H1 (cell line): ENCODE results near the gene PHC2. TPM values are rescaled to one million over a fixed set of nuclear protein-coding genes. Genes with fewer than 3 reads are reported as not detected.

Source experiments
- CTCF ChIA-PET: fragments of 300-600 bp; sonication (Branson Sonifier 250); formaldehyde crosslinking; loops from one replicate; lab custom pipeline; 2021; ENCODE audit not compliant: partially characterized antibody; lab: Charles Lee
- POLR2A ChIA-PET: fragments of 300-600 bp; sonication (Branson Sonifier 250); formaldehyde crosslinking; loops from one replicate; lab custom pipeline; 2021; ENCODE audit warnings: inconsistent platforms; ENCODE audit not compliant: partially characterized antibody; lab: Charles Lee
- DNase-seq, 2 experiments: peaks; one replicate each; pipeline versions ENCODE4 v3.0.0 to v3.0.0-alpha.2; 2010 to 2022; ENCODE audit warnings: low spot score in 2 of 2, low read depth in 1 of 2, mixed read lengths in 1 of 2
- FAIRE-seq: peaks from 2 replicates; lab custom pipeline; 2011; peaks lifted over from hg19 to GRCh38; lab: Jason Lieb, UNC
- H2AFZ ChIP-seq: 2 replicates; pipeline ENCODE4 v1.8.1; 2012; ENCODE audit warnings: low read length, inconsistent platforms
- H2AK5ac ChIP-seq: 2 replicates; pipeline ENCODE4 v1.6.1; 2013; ENCODE audit warnings: low read depth, low read length
- H2BK120ac ChIP-seq: replicated peaks from 2 replicates; pipeline ENCODE3; 2013; ENCODE audit warnings: low read depth, low read length, inconsistent platforms
- H2BK12ac ChIP-seq: 2 replicates; pipeline ENCODE4 v1.6.1; 2013; ENCODE audit warnings: low read depth, low read length
- H2BK15ac ChIP-seq: 2 replicates; pipeline ENCODE4 v1.6.1; 2013; ENCODE audit warnings: low read length
- H2BK20ac ChIP-seq: 2 replicates; pipeline ENCODE4 v1.6.1; 2013; ENCODE audit warnings: low read length
- H2BK5ac ChIP-seq: 2 replicates; pipeline ENCODE4 v1.6.1; 2013; ENCODE audit warnings: low read depth, low read length
- H3K14ac ChIP-seq: 2 replicates; pipeline ENCODE4 v1.6.1; 2013; ENCODE audit warnings: inconsistent platforms; ENCODE audit not compliant: insufficient read length
- H3K18ac ChIP-seq: 2 replicates; pipeline ENCODE4 v1.6.1; 2013; ENCODE audit warnings: low read length; ENCODE audit errors: extremely low read depth
- H3K23ac ChIP-seq: 2 replicates; pipeline ENCODE4 v1.6.1; 2013; ENCODE audit warnings: inconsistent platforms; ENCODE audit not compliant: insufficient read length
- H3K23me2 ChIP-seq: 2 replicates; pipeline ENCODE4 v1.6.1; 2013; ENCODE audit warnings: low read depth, low read length
- H3K27ac ChIP-seq: 2 replicates; pipeline ENCODE4 v1.6.1; 2011; ENCODE audit warnings: low read depth, low read length, inconsistent platforms
- H3K27me3 ChIP-seq, 4 experiments: replicated peaks in 1 of 4; 1 replicate in 1 of 4; 2 replicates in 3 of 4; pipeline versions ENCODE4 v1.6.1 to v1.8.1; 2011 to 2013; ENCODE audit warnings: low read length in 3 of 4, mild to moderate bottlenecking in 3 of 4, inconsistent platforms in 2 of 4, mixed read lengths in 2 of 4, moderate library complexity in 1 of 4; ENCODE audit not compliant: control insufficient read depth in 3 of 4, insufficient read depth in 3 of 4; ENCODE audit errors: extremely low read depth in 1 of 4
- H3K36me3 ChIP-seq, 4 experiments: 2 replicates each; pipeline versions ENCODE4 v1.6.1 to v1.8.1; 2011 to 2013; ENCODE audit warnings: mild to moderate bottlenecking in 4 of 4, low read length in 3 of 4, moderate library complexity in 2 of 4, control low read depth in 1 of 4, inconsistent platforms in 1 of 4; ENCODE audit not compliant: insufficient read depth in 4 of 4, control insufficient read depth in 2 of 4
- H3K4ac ChIP-seq: replicated peaks from 2 replicates; pipeline ENCODE3; 2013; ENCODE audit warnings: low read length, low read depth, mixed read lengths, inconsistent platforms; ENCODE audit not compliant: insufficient read length
- H3K4me1 ChIP-seq, 4 experiments: replicated peaks in 1 of 4; 1 replicate in 1 of 4; 2 replicates in 3 of 4; pipeline versions ENCODE4 v1.6.1 to v1.8.1; 2011 to 2013; ENCODE audit warnings: low read length in 3 of 4, inconsistent platforms in 2 of 4, mixed read lengths in 1 of 4; ENCODE audit not compliant: insufficient read depth in 4 of 4, control insufficient read depth in 3 of 4
- H3K4me2 ChIP-seq, 2 experiments: 2 replicates each; pipeline versions ENCODE4 v1.6.1 to v1.8.1; 2011 to 2013; ENCODE audit warnings: low read depth in 2 of 2, low read length in 2 of 2, control low read depth in 1 of 2, inconsistent platforms in 1 of 2, mild to moderate bottlenecking in 1 of 2; ENCODE audit not compliant: insufficient read depth in 1 of 2
- H3K4me3 ChIP-seq, 4 experiments: fragments of 200-600, 300-600 bp in 1 of 4; sonication (generic), shearing (Covaris generic), sonication (Bioruptor Twin) in 1 of 4; 2 replicates each; pipeline versions ENCODE4 v1.5.1 to v1.8.1; 2011 to 2016; ENCODE audit warnings: low read length in 4 of 4, low read depth in 3 of 4, control low read depth in 2 of 4, inconsistent platforms in 2 of 4, mild to moderate bottlenecking in 2 of 4, mixed read lengths in 1 of 4, moderate library complexity in 1 of 4; ENCODE audit not compliant: insufficient read depth in 2 of 4; ENCODE audit errors: extremely low read depth in 1 of 4
- H3K56ac ChIP-seq: replicated peaks from 2 replicates; pipeline ENCODE3; 2013; ENCODE audit warnings: low read depth, mild to moderate bottlenecking, mixed read lengths, low read length, inconsistent platforms; ENCODE audit not compliant: insufficient read length
- H3K79me1 ChIP-seq: 2 replicates; pipeline ENCODE4 v1.6.1; 2013; ENCODE audit warnings: low read depth, low read length, control low read depth
- H3K79me2 ChIP-seq, 2 experiments: 2 replicates each; pipeline versions ENCODE4 v1.6.1 to v1.8.1; 2012 to 2013; ENCODE audit warnings: low read length in 2 of 2, mild to moderate bottlenecking in 2 of 2, inconsistent platforms in 1 of 2; ENCODE audit not compliant: insufficient read depth in 2 of 2, control insufficient read depth in 1 of 2
- H3K9ac ChIP-seq, 4 experiments: replicated peaks in 1 of 4; 1 replicate in 1 of 4; 2 replicates in 3 of 4; pipeline versions ENCODE4 v1.6.1 to v1.8.1; 2011 to 2013; ENCODE audit warnings: low read depth in 3 of 4, low read length in 3 of 4, control low read depth in 2 of 4, mild to moderate bottlenecking in 2 of 4, moderate library complexity in 2 of 4, inconsistent platforms in 1 of 4; ENCODE audit errors: extremely low read depth in 1 of 4
- H3K9me3 ChIP-seq, 2 experiments: 2 replicates each; pipeline versions ENCODE4 v1.6.1 to v1.8.1; 2012 to 2013; ENCODE audit warnings: mild to moderate bottlenecking in 2 of 2, moderate library complexity in 2 of 2, control low read depth in 1 of 2, inconsistent platforms in 1 of 2, low read depth in 1 of 2, low read length in 1 of 2, mixed read lengths in 1 of 2; ENCODE audit not compliant: insufficient read depth in 2 of 2
- H4K20me1 ChIP-seq, 2 experiments: replicated peaks in 1 of 2; 2 replicates each; pipeline versions ENCODE3 to v1.8.1; 2011 to 2013; ENCODE audit warnings: inconsistent platforms in 2 of 2, low read length in 2 of 2, mild to moderate bottlenecking in 1 of 2; ENCODE audit not compliant: insufficient read depth in 2 of 2, control insufficient read depth in 1 of 2
- H4K5ac ChIP-seq: 2 replicates; pipeline ENCODE4 v1.6.1; 2013; ENCODE audit warnings: low read length, low read depth, mixed read lengths, inconsistent platforms; ENCODE audit not compliant: insufficient read length
- H4K8ac ChIP-seq: 2 replicates; pipeline ENCODE4 v1.8.0; 2013; ENCODE audit warnings: mild to moderate bottlenecking, moderate library complexity, low read length, inconsistent platforms; ENCODE audit not compliant: insufficient read depth; ENCODE audit errors: extremely low read depth
- H4K91ac ChIP-seq: replicated peaks from 2 replicates; pipeline ENCODE3; 2013; ENCODE audit warnings: low read length, mixed read lengths, inconsistent platforms; ENCODE audit not compliant: insufficient read length
- KDM4A ChIP-seq: IDR thresholded peaks from one replicate; pipeline ENCODE4 v1.7.1; 2012; ENCODE audit warnings: low read depth, mild to moderate bottlenecking, moderate library complexity, low read length, inconsistent platforms; ENCODE audit not compliant: severe bottlenecking
- POLR2AphosphoS5 ChIP-seq: IDR thresholded peaks from 2 replicates; pipeline ENCODE4 v1.6.1; 2011; ENCODE audit warnings: low read depth, low read length
- WGBS, 2 experiments: shearing (Covaris generic) in 1 of 2; methylation state at CpG; one replicate each; pipeline versions ENCODE4 v1.1.6 to v1.1.7; 2013 to 2015; ENCODE audit warnings: low lambda C conversion rate in 2 of 2, mixed read lengths in 2 of 2, inconsistent platforms in 1 of 2, low coverage in 1 of 2, missing lambda C conversion rate in 1 of 2; ENCODE audit not compliant: insufficient replicate concordance in 2 of 2, insufficient coverage in 1 of 2, insufficient read length in 1 of 2; ENCODE audit errors: extremely low coverage in 1 of 2, missing lambda C conversion rate in 1 of 2; 5-methylcytosine and 5-hydroxymethylcytosine counted together
- polyA plus RNA-seq, 7 experiments: library from polyadenylated mRNA; depleted of rRNA in 3 of 7; stranded (reverse) in 5 of 7; unstranded in 2 of 7; fragments of >200 nt in 5 of 7; fragments of 200-250 nt in 2 of 7; gene quantifications; 1 replicate in 5 of 7; 2 replicates in 1 of 7; 4 replicates in 1 of 7; pipeline versions ENCODE4 v1.2.1 to v1.2.3, GENCODE V29; 2011 to 2013; ENCODE audit warnings: missing spikeins in 2 of 7, mixed read lengths in 2 of 7
- total RNA-seq: library from RNA; stranded (reverse); fragmentation: NEBNext Ultra II Directional; extraction: Animal tissue kit (Norgen Biotek cat#: 25700); gene quantifications from 2 replicates; pipeline ENCODE4 v1.2.1, GENCODE V29; 2021

Gene PHC2
- total and polyA plus RNA-seq, 2 of the 8 experiments (the other 6 are each of a cell fraction or from before 2014, with no cell fraction given), result 5.6 to 14.2 TPM

DNA sequence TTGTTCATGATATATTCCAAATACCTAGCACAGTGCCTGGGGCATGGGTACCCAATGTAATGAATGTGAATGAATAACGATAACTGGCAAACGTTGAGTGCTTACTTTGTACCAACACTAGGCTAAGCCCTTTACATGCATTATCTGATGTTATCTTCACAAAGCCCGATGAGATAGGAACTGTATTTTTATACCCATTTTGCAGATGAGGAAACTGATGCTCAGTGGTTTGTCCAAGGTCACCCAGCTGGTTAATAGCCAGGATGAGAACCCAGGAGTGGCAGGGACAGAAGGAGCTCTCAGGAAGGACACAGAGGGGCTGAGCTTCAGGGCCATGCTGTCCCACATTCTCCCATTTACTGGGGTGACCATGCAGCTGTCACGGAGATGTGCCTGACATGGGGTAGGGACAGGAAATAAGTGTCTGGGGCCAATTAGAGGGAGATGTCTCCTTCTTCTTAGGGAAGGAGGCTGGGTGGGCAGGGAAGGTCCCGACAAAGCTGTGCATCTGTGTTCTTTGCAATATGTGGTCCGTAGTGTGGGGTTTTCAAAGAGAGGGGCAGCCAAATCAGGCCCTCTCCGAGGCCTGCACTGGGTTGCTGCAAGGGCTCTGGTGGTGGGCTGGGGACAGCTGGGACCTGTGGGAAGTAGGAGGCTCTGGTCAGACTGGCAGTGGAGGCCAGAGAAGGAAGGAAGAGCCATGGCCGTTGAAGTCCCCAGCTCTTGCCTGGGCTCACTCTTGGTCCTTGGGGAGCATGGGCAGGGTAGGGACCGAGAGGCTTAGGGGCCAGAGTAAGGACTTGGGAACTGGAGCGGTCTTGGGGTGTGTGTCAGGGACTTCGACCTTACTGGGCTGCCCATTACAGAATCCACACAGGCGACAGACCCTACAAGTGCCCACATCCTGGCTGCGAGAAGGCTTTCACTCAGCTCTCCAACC lies 136.6 kb downstream of the PHC2 start:
- Histone ChIP-seq H2BK5ac (no peak overlapping the region; the same call in 1 of the 2 replicates), H4K91ac (no peak overlapping the region), H3K14ac (no peak overlapping the region), H2BK20ac (no peak overlapping the region), H2BK120ac (no peak overlapping the region), H3K27ac (no peak overlapping the region), H3K4ac (no peak overlapping the region), H3K9me3 (no peaks in the 10 kb centered on the region), H3K9ac (no peak overlapping the region; a peak in 1 of 7 replicates), H3K56ac (no peak overlapping the region), H3K4me1 (peaks cover 0 to 3% (median 0%) of the 10 kb centered on the region in 4 experiments; a peak in 1 of 7 replicates), H3K36me3 (peaks cover 0 to 10% (median 6%) of the 10 kb centered on the region in 4 experiments; a peak in 6 of 8 replicates), H4K8ac (no peak overlapping the region), H2BK15ac (no peak overlapping the region), H3K4me3 (no peak overlapping the region), H3K18ac (no peak overlapping the region), H3K79me1 (0 out of 2 replicates have a peak, but pooled peaks cover 3% of the 10 kb centered on the region), H2AK5ac (no peak overlapping the region), H3K79me2 (no peaks in the 10 kb centered on the region), H2AFZ (no peak overlapping the region), H4K20me1 (peaks cover 2 to 8% of the 10 kb centered on the region in 2 experiments), H2BK12ac (no peak overlapping the region), H4K5ac (no peak overlapping the region), H3K4me2 (no peak overlapping the region), H3K23ac (no peak overlapping the region), H3K23me2 (no peaks in the 10 kb centered on the region), H3K27me3 (no peaks in the 10 kb centered on the region)
- POLR2A ChIA-PET, result interaction anchor here (0.6 kb wide), 1 partner anchor 165 kb away, joined by 3 read pairs; no protein-coding TSS in a partner anchor
- 87% methylated on average over 12 of the region's 13 CpGs; no CpG with 5 or more reads in 1 of the 2 experiments for WGBS, 2 experiments
- FAIRE-seq (no peak), DNase-seq (no peak)
- CTCF ChIA-PET, result interaction anchor here (0.7 to 7.8 kb wide), 29 partner anchors 12 to 207 kb away, joined by 3 to 180 read pairs (median 5); partner anchors contain the start of genes TRIM62 and ZSCAN20
- no peak for TF ChIP-seq POLR2AphosphoS5
- no peak for TF ChIP-seq KDM4A
